ENCODE data around the gene PLTP. TPM values are rescaled to one million over a fixed set of nuclear protein-coding genes. Genes with fewer than 3 reads are reported as not detected.

The PLTP gene
- total RNA-seq, 1 experiment from 2014 or later, result 1.4 TPM

DNA sequence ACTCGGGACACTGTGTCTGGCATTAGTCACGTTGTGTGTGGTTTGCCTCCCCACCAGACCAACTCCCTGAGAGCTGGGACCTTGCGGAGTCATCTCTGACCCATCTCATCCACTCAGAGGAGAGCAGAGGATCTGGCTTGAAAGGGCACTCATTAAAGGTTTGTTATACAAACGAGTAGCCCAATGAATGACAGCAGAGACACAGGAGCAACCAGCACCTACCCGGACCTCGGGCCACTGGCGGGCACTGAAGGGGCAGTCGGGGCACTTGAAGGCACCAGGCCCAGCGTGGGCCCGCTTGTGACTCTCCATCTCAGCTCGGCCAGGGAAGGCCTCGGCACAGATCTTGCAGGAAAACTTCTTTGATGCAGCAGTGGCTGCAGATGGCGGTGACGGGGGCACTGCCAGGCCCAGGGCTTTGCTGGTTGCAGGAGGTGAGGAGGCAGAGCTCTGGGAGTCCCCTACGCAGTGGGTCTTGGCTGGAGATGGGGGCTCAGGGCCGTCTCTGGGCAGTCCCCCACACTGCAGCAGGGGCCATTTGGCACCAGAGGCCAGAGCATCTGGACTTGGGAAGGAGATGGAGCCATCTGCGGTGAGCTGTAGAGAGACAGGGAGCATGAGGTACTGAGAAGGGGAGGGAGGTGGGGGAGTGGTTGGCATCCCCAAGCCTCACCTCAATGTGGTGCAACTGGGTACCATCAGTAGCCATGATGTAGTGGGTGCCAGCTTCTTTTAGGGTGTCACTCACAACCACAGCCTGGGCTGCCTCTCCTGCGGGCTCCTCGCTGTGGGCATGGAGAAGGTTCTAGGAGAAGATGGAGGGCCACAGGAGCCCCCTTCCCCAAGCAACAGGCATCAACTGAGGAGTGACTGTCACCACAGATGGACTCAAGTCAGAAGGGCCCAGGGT lies 40.2 kb upstream of the PLTP start:
- H3K9me3 Mint-ChIP-seq (ENCODE audit: low read depth, unreplicated experiment), result no peaks in the 10 kb centered on the region
- no peak overlapping the region for H3K4me3 Mint-ChIP-seq (ENCODE audit: low read depth, unreplicated experiment)
- TF ChIP-seq, protein P1, sequence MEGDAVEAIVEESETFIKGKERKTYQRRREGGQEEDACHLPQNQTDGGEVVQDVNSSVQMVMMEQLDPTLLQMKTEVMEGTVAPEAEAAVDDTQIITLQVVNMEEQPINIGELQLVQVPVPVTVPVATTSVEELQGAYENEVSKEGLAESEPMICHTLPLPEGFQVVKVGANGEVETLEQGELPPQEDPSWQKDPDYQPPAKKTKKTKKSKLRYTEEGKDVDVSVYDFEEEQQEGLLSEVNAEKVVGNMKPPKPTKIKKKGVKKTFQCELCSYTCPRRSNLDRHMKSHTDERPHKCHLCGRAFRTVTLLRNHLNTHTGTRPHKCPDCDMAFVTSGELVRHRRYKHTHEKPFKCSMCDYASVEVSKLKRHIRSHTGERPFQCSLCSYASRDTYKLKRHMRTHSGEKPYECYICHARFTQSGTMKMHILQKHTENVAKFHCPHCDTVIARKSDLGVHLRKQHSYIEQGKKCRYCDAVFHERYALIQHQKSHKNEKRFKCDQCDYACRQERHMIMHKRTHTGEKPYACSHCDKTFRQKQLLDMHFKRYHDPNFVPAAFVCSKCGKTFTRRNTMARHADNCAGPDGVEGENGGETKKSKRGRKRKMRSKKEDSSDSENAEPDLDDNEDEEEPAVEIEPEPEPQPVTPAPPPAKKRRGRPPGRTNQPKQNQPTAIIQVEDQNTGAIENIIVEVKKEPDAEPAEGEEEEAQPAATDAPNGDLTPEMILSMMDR (IDR thresholded peaks at IDR 0.05; ENCODE audit: unreplicated experiment), result no peak
- H3K27me3 Mint-ChIP-seq (ENCODE audit: unreplicated experiment), result no peaks in the 10 kb centered on the region
- DNase-seq, result no peak
- H3K4me1 Mint-ChIP-seq (ENCODE audit: low read depth, unreplicated experiment), result no peaks in the 10 kb centered on the region
- intact Hi-C loops (cut with micrococcal nuclease; ENCODE audit: unreplicated experiment), result no loop called here
- no peak overlapping the region for H3K27ac Mint-ChIP-seq (ENCODE audit: unreplicated experiment)
- BruUV-seq (replicated peaks), result no TSS peak
- peaks cover 74% of the 10 kb centered on the region for H3K36me3 Mint-ChIP-seq (ENCODE audit: insufficient read depth, unreplicated experiment)
- CTCF ChIA-PET, result no interaction called here

DNA sequence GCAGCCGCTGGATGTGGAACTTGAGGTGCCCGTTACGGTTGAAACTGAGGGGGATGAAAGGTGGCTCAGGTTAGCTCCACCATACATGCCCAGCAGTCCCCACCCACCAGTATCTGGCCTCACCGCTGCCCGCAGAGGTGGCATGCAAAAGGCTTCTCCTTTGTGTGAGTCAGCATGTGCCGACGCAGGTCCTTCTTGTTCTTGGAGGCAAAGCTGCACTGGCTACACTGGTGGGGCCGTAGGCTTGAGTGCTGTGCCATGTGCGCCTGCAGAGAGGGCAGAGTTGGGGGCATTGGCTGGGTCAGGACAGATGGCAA lies 38.3 kb upstream of the PLTP start:
- H3K9me3 Mint-ChIP-seq (ENCODE audit: low read depth, unreplicated experiment), result no peaks in the 10 kb centered on the region
- BruUV-seq (replicated peaks), result no TSS peak
- H3K4me1 Mint-ChIP-seq (ENCODE audit: low read depth, unreplicated experiment), result no peaks in the 10 kb centered on the region
- CTCF ChIA-PET, result no interaction called here
- no peak overlapping the region for H3K27ac Mint-ChIP-seq (ENCODE audit: unreplicated experiment)
- intact Hi-C loops (cut with micrococcal nuclease; ENCODE audit: unreplicated experiment), result no loop called here
- H3K27me3 Mint-ChIP-seq (ENCODE audit: unreplicated experiment), result no peaks in the 10 kb centered on the region
- no peak overlapping the region for H3K4me3 Mint-ChIP-seq (ENCODE audit: low read depth, unreplicated experiment)
- DNase-seq, result no peak
- peaks cover 75% of the 10 kb centered on the region for H3K36me3 Mint-ChIP-seq (ENCODE audit: insufficient read depth, unreplicated experiment)
- TF ChIP-seq, protein P1 (IDR thresholded peaks at IDR 0.05; ENCODE audit: unreplicated experiment), result no peak

DNA sequence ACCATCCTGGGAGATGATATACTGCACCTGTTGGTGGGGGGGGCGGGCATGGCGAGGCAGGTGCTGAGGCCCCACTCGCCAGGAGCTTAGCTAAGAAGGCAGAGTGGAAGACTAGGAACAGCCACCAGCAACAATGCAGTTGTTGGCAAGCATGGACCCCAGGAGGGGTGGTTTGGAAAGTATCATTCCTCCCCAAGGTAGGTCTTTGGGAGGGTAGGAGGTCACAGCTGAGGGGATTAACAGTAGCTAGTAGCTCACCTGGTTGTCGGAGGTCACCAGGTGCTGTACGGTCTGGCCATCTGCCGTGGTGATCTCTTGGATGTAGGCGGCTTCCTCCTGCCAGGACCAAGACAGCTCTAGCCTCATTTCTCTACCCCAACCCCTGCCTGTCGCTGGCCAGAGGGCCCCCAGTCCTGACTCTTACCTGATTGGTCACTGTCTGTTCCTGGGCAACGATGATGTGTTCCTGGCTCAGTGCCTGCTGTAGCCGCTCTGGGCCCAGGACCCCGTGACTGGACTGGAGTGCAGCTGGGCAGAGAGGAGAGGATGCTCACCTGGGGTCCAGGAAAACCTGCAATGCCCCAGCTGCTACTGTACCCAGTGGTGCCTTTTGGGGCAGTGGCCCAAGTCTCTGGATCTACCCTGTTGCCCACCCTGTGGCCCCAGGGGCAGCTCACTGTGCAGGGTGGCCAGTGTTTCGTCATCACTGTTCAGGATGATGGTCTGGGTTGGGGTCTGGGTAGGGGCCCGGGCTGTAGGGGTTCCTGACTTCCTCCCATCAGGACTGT lies 37.8 kb upstream of the PLTP start:
- Mint-ChIP-seq H3K9me3 (ENCODE audit: low read depth, unreplicated experiment) (no peaks in the 10 kb centered on the region), H3K4me1 (ENCODE audit: low read depth, unreplicated experiment) (no peaks in the 10 kb centered on the region), H3K36me3 (ENCODE audit: insufficient read depth, unreplicated experiment) (peaks cover 79% of the 10 kb centered on the region), H3K4me3 (ENCODE audit: low read depth, unreplicated experiment) (no peak overlapping the region), H3K27me3 (ENCODE audit: unreplicated experiment) (no peaks in the 10 kb centered on the region), H3K27ac (ENCODE audit: unreplicated experiment) (peak overlapping the region; percentile 8)
- TF ChIP-seq, protein P1 (IDR thresholded peaks at IDR 0.05; ENCODE audit: unreplicated experiment), result no peak
- CTCF ChIA-PET, result interaction anchor here (1.5 kb wide), 1 partner anchor 20 kb away, joined by 6 read pairs; no protein-coding TSS in a partner anchor
- no TSS peak for BruUV-seq (replicated peaks)
- intact Hi-C loops (cut with micrococcal nuclease; ENCODE audit: unreplicated experiment), result no loop called here
- DNase-seq, result no peak

DNA sequence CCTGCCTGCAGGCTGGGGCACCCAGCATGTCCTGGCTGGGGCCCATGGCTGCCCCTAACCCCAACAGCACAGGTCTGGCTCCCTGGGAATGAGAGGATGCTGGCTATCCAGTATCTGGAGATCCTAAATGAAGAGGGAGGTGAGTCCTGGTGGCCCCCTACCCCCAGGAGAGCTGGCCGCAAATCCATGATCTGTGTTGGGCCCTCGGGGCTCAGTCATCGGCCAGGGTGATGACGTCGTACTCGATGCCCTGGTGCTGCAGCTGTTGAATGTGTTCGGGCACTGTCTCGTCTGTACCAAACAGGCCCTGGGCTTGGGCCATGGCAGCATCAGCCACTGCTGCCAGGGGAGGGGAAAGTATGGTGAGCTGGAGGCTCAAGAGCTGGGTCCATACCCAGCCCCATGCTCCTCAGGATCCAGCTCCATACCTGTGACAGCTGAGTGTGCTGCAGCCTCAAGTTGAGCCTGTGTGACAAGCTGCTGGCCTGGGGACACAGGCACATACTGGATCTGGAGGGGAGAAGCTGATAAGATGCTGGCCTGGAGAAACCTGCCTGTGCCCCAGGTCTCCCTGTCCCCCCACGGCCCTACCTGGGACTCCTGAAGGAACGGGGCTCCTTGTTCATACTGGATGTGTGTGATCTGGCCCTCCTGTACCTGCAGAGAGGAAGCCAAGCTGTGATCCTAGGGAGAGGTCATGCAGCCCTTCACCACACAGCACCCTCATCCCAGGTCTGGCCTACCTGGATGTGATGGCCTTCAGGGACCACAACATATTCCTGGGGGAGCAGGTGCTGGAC lies 37.0 kb upstream of the PLTP start:
- DNase-seq, result no peak
- Mint-ChIP-seq H3K36me3 (ENCODE audit: insufficient read depth, unreplicated experiment) (peaks cover 84% of the 10 kb centered on the region), H3K4me1 (ENCODE audit: low read depth, unreplicated experiment) (no peaks in the 10 kb centered on the region), H3K4me3 (ENCODE audit: low read depth, unreplicated experiment) (no peak overlapping the region), H3K27ac (ENCODE audit: unreplicated experiment) (peak overlapping the region; percentile 56), H3K27me3 (ENCODE audit: unreplicated experiment) (no peaks in the 10 kb centered on the region), H3K9me3 (ENCODE audit: low read depth, unreplicated experiment) (no peaks in the 10 kb centered on the region)
- CTCF ChIA-PET, result interaction anchor here (0.9 to 1.5 kb wide), 2 partner anchors 16 to 21 kb away, joined by 3 to 6 read pairs; no protein-coding TSS in a partner anchor
- intact Hi-C loops (cut with micrococcal nuclease; ENCODE audit: unreplicated experiment), result no loop called here
- TF ChIP-seq, protein P1 (IDR thresholded peaks at IDR 0.05; ENCODE audit: unreplicated experiment), result no peak
- BruUV-seq (replicated peaks), result TSS peak; percentile 18
